ENCODE results near the gene BMP7. TPM values are rescaled to one million over a fixed set of nuclear protein-coding genes. Genes with fewer than 3 reads are reported as not detected.

Gene BMP7
- total RNA-seq, 2 experiments from 2014 or later = not detected

DNA sequence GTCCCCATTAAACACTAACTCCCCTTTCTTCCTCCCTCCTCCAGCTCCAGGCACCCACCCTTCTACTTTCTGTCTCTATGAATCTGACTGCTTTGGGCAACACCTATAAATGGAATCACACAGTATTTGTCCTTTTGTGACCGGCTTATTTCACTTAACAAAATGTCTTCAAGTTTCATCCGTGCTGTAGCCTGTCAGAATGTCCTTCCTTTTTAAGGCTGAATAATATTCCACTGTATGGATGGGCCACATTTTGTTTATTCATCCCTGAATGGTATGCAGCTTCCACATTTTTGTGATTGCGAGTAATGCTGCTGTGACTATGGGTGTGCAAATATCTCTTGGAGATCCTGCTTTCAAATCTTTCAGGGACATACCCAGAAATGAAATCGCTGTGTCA lies 28.4 kb downstream of the BMP7 start:
- POLR2A ChIA-PET = no interaction called here
- CTCF ChIA-PET = no interaction called here

DNA sequence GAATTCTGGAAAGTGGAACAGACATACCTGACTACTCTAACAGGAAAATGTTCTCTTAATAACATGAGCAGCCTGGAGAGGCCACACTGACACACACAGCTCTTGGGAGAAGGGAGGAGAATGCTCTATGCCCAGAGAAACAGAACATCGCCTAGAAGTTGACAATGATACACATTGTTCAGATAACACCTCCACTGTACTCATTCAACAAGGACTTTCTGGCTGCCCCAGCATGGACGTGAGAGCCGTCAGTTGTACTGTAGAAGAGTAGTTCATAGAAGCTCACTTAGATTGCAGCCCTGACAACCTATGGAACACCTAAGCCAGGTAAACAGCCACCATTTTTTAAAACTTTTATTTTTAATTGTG lies 28.9 kb downstream of the BMP7 start:
- POLR2A ChIA-PET = no interaction called here
- CTCF ChIA-PET = no interaction called here

- CTCF ChIA-PET = no interaction called here
- POLR2A ChIA-PET = no interaction called here
Measured at GRCh38 chr20:57236813-57237584, 29.4 kb downstream of the BMP7 start.

GRCh38 chr20:57234556-57235251 lies 31.7 kb downstream of the BMP7 start:
- ChIA-PET CTCF (no interaction called here), POLR2A (no interaction called here)

GRCh38 chr20:57231951-57232428 lies 34.5 kb downstream of the BMP7 start:
- CTCF ChIA-PET = no interaction called here
- POLR2A ChIA-PET = no interaction called here

DNA sequence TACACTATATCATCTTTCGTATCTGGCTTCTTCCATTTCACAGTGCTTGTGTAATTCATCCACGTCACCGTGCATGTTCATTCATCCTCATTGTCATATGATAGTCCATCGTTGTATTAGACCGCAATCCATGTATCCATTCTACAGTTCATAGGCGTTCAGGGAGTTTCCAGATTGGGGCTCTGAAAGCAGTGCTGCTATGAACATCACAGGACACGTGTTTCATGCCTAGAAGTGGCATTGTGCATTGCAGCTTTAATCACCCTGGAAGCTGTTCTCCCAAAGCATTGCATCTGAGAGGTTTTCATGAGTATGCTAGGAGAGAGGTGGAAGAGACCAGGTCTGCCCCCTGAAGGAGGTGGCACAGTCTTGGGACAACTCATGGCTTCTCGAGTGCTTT lies 35.3 kb downstream of the BMP7 start:
- ChIA-PET POLR2A (no interaction called here), CTCF (no interaction called here)

DNA sequence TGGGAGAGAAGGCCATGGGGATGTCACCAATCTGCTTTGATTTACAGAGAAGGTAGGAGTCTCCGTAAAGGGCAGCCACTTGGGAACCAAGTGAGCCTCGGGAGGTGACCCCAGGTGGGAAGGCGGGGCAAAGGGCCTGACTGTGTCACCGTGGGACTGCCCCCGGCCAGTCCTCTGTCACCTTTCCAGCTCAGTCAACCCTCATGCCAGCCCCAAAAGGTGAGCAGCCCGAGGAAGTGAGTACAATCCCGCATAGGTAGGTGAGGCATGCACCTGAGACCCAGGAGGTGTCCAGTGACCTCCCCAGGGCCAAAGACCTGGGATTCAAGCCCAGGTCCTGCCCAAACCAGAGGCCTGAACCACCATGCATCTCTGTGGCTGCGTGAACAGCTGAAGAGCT lies 36.2 kb downstream of the BMP7 start:
- ChIA-PET POLR2A (no interaction called here), CTCF (no interaction called here)

GRCh38 chr20:57229490-57229889 lies 37.0 kb downstream of the BMP7 start:
- CTCF ChIA-PET = no interaction called here
- POLR2A ChIA-PET = no interaction called here

GRCh38 chr20:57225830-57226229 lies 40.6 kb downstream of the BMP7 start:
- CTCF ChIA-PET = no interaction called here
- POLR2A ChIA-PET = no interaction called here

- ChIA-PET CTCF (no interaction called here), POLR2A (no interaction called here)
Measured at GRCh38 chr20:57225197-57225733, 41.2 kb downstream of the BMP7 start.

DNA sequence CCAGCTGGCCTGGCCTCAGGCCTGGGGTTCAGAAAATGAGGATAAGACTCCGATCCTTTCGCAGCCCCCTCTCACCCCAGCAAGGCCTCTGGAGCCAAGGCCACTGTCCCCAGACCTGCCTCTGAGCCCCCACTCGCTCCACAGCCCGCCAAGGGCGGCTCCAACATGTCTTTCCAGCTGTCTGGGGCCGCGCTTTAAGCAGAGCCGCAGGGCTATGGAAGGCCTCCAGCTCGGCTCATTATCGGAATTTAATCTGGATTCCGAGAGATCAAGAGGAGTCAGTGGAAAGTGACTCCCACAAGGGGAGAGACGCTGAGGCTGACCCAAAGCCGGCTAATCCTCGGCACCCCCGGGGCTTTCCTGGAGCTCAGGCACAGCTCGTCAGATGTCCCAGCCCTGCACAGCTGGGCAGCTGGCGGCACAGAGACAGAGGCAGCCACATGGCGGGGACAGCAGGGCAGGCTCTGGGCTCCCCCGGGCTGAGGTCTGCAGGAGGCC lies 41.8 kb downstream of the BMP7 start:
- ChIA-PET POLR2A (no interaction called here), CTCF (no interaction called here)

GRCh38 chr20:57223648-57224489 lies 42.6 kb downstream of the BMP7 start:
- ChIA-PET CTCF (no interaction called here), POLR2A (no interaction called here)

- CTCF ChIA-PET = no interaction called here
- POLR2A ChIA-PET = no interaction called here
Measured at GRCh38 chr20:57222631-57222950, 43.9 kb downstream of the BMP7 start.

DNA sequence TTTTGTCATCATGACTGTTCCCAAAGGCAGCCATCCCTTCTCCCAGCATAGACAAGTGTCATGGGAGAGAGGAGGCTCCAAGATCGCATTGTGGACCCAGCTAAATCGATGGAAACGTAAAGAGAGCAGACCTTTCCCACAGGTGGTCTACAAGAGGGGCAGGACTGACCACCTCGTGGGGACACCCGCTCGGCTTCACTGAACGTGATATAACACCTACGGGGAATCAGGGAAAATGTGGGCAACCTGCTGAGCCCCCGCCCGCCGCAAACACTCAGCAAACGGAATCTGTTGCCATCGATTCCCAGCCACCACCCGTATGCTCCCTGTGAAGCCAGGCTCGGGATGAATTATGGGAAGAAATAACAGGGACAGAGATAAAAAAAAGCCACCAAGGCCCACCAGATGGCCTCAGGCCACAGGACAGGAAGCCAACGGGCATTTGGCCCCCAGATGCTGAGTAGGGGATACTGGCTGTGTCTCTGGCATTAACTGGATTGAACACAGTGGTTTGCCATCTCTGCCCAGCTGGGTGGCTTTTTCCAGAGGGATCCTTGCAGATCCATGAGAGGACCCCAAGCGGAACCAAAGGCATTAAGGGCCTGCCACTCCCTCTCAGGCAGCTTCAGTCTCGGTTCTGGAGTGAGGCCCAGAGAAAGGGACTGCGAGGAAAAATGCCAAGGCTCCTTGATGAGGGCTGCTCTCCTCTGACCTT lies 44.4 kb downstream of the BMP7 start:
- POLR2A ChIA-PET = no interaction called here
- CTCF ChIA-PET = no interaction called here

GRCh38 chr20:57220337-57221145 lies 45.9 kb downstream of the BMP7 start:
- POLR2A ChIA-PET = no interaction called here

DNA sequence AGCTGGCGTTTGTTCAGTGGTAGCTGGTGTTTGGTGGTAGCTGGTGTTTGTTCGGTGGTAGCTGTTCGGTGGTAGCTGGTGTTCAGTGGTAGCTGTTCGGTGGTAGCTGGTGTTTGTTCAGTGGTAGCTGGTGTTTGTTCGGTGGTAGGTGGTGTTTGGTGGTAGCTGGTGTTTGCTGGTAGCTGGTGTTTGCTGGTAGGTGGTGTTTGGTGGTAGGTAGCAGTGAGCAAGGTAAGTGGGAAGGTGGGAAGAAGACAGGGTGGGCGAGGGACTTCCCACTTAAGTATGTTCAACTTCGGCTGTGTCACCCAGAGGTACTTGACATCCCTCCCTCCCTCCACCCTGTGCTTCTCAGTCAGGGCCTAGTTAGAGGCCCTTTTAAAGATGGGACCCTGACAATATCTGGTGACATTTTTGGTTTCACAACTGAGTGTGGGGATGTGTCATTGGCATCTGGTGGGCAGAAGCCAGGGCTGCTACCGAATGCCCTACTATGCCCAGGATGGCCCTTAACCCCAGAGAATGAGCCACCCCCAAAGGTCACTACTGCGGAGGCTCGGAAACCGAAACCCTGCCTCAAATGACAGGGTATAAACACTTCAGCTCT lies 47.3 kb downstream of the BMP7 start:
- CTCF ChIA-PET = no interaction called here

More at GRCh38 chr20:57220337-57221145, 45.9 kb downstream of the BMP7 start:
- CTCF ChIA-PET = no interaction called here

GRCh38 chr20:57218489-57218888 lies 48.0 kb downstream of the BMP7 start:
- POLR2A ChIA-PET = no interaction called here
- CTCF ChIA-PET = no interaction called here

More for the DNA sequence above, 47.3 kb downstream of the BMP7 start:
- POLR2A ChIA-PET = no interaction called here

- POLR2A ChIA-PET = no interaction called here
Measured at GRCh38 chr20:57217802-57218201, 48.6 kb downstream of the BMP7 start.

GRCh38 chr20:57216669-57217068 lies 49.8 kb downstream of the BMP7 start:
- POLR2A ChIA-PET = no interaction called here
- CTCF ChIA-PET = no interaction called here

More at GRCh38 chr20:57217802-57218201, 48.6 kb downstream of the BMP7 start:
- CTCF ChIA-PET = no interaction called here
